Measurements from ENCODE around the gene EFNB3.

Gene EFNB3

GRCh38 chr17:7711051-7711755 is 6.2 kb downstream of the EFNB3 start:
- ATAC-seq: peak; percentile 37; the same call in 1 of the 3 replicates
- no peak for TF ChIP-seq SNAI2 (CRISPR knock-in tag; IDR thresholded peaks at IDR 0.05)
- no peak for TF ChIP-seq ZC3H10 (CRISPR knock-in tag; IDR thresholded peaks at IDR 0.05)
- TF ChIP-seq OSR1 (CRISPR knock-in tag; IDR thresholded peaks at IDR 0.05): no peak
- TF ChIP-seq CSDC2 (CRISPR knock-in tag; IDR thresholded peaks at IDR 0.05): no peak
- TF ChIP-seq GLIS3 (CRISPR knock-in tag; IDR thresholded peaks at IDR 0.05): no peak
- TF ChIP-seq, protein P1, sequence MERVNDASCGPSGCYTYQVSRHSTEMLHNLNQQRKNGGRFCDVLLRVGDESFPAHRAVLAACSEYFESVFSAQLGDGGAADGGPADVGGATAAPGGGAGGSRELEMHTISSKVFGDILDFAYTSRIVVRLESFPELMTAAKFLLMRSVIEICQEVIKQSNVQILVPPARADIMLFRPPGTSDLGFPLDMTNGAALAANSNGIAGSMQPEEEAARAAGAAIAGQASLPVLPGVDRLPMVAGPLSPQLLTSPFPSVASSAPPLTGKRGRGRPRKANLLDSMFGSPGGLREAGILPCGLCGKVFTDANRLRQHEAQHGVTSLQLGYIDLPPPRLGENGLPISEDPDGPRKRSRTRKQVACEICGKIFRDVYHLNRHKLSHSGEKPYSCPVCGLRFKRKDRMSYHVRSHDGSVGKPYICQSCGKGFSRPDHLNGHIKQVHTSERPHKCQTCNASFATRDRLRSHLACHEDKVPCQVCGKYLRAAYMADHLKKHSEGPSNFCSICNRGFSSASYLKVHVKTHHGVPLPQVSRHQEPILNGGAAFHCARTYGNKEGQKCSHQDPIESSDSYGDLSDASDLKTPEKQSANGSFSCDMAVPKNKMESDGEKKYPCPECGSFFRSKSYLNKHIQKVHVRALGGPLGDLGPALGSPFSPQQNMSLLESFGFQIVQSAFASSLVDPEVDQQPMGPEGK (CRISPR knock-in tag; IDR thresholded peaks at IDR 0.05; ENCODE audit: borderline replicate concordance): no peak
- no peak for TF ChIP-seq ZNF565 (CRISPR knock-in tag; conservative IDR thresholded peaks at IDR 0.05; ENCODE audit: low read depth)

DNA sequence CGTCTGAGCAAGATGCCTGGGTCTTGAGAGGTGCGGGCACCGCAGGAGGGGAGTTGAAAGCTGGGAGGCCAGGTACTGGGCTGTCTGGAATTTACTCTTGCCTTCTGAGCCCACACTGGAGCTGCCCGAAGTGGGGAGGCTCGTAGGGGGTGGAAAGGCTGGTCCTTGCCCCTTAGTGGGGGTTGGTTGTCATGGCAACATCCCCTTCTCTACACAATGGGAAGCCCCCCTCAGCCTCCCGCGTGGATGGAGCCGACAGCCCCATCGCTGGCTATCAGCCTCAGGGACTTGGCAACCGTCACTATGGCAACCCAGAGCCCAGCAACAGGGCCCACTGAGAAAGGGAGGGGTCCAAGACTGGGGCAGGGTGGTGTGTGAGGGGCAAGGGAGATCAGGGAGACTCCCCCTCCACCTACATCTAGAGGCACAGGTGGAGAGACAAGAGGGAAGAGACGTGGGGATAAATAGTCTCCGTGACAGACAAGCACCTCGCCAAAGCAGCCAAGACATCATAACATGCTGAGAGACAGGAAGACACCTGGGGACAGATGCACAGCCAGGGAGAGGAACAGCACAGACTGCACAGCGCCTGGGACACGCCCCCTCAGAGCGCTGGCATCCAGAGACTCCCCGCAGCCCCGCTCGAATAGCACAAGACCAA is 7.2 kb downstream of the EFNB3 start:
- ATAC-seq: no peak
- TF ChIP-seq BACH2 (CRISPR knock-in tag; IDR thresholded peaks at IDR 0.05; ENCODE audit: borderline replicate concordance) (no peak), ZC3H10 (CRISPR knock-in tag; IDR thresholded peaks at IDR 0.05) (no peak), TOX (CRISPR knock-in tag; IDR thresholded peaks at IDR 0.05; ENCODE audit: borderline replicate concordance) (no peak), ISL1 (CRISPR knock-in tag; IDR thresholded peaks at IDR 0.05) (no peak), CSDC2 (CRISPR knock-in tag; IDR thresholded peaks at IDR 0.05) (no peak), TCF4 (CRISPR knock-in tag; IDR thresholded peaks at IDR 0.05; ENCODE audit: borderline replicate concordance) (no peak), PPARA (CRISPR knock-in tag; IDR thresholded peaks at IDR 0.05; ENCODE audit: borderline replicate concordance) (no peak), ZNF565 (CRISPR knock-in tag; conservative IDR thresholded peaks at IDR 0.05; ENCODE audit: low read depth) (no peak), ZFP3 (CRISPR knock-in tag; IDR thresholded peaks at IDR 0.05) (no peak), ZFP30 (CRISPR knock-in tag; IDR thresholded peaks at IDR 0.05) (no peak), GLIS3 (CRISPR knock-in tag; IDR thresholded peaks at IDR 0.05) (no peak), CREB5 (CRISPR knock-in tag; IDR thresholded peaks at IDR 0.05; ENCODE audit: low read depth) (no peak)

DNA sequence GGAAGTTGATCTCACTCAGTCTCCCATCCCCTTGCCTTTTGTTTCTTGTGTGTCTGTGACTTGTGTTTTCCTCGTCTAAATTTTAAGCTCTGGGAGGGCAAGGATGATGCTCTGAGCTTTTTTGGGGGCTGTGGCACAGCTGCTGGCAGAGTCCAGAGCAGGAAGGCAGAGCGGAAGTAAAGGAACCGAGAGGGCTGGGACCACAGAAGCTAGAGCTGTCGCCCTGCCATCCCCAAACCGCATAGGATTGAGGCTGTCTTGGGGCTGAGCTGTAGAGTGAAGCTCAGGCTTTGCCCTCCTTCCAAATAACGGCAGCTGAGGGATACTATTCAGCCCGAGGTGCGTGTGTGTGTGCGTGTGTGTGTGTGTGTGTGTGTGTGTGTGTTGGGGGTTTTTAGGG is 8.8 kb downstream of the EFNB3 start:
- ATAC-seq: no peak
- TF ChIP-seq ZNF8 (CRISPR knock-in tag; IDR thresholded peaks at IDR 0.05) (no peak), ESRRG (CRISPR knock-in tag; IDR thresholded peaks at IDR 0.05) (no peak), ISL1 (CRISPR knock-in tag; IDR thresholded peaks at IDR 0.05) (no peak), TCF4 (CRISPR knock-in tag; IDR thresholded peaks at IDR 0.05; ENCODE audit: borderline replicate concordance) (no peak), ZFP3 (CRISPR knock-in tag; IDR thresholded peaks at IDR 0.05) (no peak), OSR1 (CRISPR knock-in tag; IDR thresholded peaks at IDR 0.05) (no peak), GLIS3 (CRISPR knock-in tag; IDR thresholded peaks at IDR 0.05) (no peak), SNAI2 (CRISPR knock-in tag; IDR thresholded peaks at IDR 0.05) (no peak), TSHZ2 (CRISPR knock-in tag; IDR thresholded peaks at IDR 0.05) (no peak), TOX (CRISPR knock-in tag; IDR thresholded peaks at IDR 0.05; ENCODE audit: borderline replicate concordance) (no peak), BACH2 (CRISPR knock-in tag; IDR thresholded peaks at IDR 0.05; ENCODE audit: borderline replicate concordance) (no peak)
- TF ChIP-seq, protein P1 (CRISPR knock-in tag; IDR thresholded peaks at IDR 0.05; ENCODE audit: borderline replicate concordance): no peak
- TF ChIP-seq, protein P2, sequence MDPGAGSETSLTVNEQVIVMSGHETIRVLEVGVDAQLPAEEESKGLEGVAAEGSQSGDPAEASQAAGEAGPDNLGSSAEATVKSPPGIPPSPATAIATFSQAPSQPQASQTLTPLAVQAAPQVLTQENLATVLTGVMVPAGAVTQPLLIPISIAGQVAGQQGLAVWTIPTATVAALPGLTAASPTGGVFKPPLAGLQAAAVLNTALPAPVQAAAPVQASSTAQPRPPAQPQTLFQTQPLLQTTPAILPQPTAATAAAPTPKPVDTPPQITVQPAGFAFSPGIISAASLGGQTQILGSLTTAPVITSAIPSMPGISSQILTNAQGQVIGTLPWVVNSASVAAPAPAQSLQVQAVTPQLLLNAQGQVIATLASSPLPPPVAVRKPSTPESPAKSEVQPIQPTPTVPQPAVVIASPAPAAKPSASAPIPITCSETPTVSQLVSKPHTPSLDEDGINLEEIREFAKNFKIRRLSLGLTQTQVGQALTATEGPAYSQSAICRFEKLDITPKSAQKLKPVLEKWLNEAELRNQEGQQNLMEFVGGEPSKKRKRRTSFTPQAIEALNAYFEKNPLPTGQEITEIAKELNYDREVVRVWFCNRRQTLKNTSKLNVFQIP (CRISPR knock-in tag; IDR thresholded peaks at IDR 0.05; ENCODE audit: borderline replicate concordance, low read depth): no peak
